ENCODE results near the gene ST8SIA3.

Gene ST8SIA3

GRCh38 chr18:57352271-57352701 lies at the start of gene ST8SIA3:
TSS of gene ST8SIA3 (plus strand) at chr18:57352557. CDS start at chr18:57352847, 290 bp downstream.
- DNase-seq = no peak

GRCh38 chr18:57311472-57311871 lies 40.9 kb upstream of the ST8SIA3 start:
- no peak for DNase-seq

DNA sequence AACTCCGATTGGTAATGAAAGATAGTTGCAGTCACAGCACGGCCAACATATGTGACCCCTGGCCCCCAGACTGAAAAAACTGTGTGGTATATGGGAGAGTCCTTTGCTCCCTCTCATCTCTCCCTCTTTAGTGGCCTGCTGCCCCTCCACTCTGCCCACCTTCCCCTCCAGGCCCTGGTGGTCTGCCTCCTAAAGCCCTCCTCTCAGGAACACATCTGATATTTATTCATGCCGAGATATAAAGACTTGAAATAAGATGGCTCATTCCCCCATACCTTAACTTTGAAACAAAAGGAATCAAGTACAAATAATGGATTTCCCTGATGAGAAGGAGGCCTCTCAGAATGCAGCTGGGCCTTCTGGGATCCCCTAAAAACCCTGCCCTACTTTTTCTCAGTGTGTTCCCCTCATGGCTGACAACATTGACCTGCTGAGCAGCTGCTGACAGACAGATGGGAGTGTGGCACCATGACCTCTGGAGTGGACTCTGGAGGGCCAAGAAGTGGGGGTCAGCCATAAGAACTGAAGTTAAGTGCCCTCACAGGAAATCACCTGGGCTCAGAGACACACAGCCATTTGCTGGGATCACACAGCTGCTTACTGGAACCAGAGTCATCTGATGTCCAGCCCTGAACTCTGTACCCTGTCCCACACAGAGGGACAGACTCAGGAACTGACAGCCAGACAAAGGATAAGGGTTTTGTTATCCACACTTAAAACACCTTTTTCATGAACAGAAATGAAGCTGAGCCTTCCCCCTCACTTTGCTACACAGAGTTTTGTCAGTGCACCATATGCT lies 39.8 kb upstream of the ST8SIA3 start:
- no peak for DNase-seq

DNA sequence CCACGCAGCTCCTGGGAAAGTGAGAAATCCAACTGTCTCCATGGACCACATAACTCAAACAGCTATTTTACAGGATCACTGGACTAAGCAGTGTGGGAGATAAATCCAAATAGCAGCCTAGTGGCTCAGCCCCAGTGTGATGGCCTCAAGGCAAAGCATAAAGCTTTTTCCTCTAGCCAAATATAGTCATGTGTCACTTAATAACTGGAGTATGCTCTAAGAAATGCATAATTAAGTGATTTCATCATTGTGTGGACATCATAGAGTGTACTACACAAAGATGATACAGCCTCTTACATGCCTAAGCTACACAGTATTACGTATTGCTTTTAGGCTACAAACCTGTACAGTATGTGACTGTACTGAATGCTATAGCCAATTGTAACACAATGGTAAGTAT lies 31.8 kb upstream of the ST8SIA3 start:
- no peak for DNase-seq

DNA sequence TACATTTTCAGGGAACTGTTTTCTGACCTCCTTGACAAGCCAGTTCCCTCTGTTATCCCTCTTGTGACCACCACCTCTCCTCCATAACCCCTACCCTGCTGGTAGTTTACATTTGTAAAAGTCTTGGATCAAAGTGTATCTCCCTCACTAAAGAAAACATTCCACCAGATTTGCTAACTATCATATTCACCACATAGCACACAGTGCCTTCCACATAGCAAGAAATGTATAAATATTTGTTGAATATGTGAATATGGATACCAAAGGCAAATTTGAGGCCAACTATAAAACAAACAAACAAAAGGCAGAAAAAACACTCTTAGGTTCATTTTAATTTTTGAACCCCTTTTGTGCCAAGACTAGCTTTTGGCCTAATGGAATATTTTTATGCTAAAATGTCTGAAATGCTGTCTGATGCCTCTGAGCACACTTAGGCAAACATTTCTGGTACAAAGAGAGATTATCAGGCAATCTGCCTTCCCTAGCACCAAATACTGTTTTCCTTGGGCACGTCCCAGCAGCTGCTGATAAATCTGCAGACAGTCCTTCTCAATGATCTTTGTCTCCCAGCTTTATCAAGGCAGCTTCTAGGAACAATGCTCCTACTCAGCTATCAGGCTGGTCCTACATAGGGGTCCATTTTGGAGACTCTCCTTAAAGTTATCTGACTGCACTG lies 26.7 kb upstream of the ST8SIA3 start:
- DNase-seq = no peak

DNA sequence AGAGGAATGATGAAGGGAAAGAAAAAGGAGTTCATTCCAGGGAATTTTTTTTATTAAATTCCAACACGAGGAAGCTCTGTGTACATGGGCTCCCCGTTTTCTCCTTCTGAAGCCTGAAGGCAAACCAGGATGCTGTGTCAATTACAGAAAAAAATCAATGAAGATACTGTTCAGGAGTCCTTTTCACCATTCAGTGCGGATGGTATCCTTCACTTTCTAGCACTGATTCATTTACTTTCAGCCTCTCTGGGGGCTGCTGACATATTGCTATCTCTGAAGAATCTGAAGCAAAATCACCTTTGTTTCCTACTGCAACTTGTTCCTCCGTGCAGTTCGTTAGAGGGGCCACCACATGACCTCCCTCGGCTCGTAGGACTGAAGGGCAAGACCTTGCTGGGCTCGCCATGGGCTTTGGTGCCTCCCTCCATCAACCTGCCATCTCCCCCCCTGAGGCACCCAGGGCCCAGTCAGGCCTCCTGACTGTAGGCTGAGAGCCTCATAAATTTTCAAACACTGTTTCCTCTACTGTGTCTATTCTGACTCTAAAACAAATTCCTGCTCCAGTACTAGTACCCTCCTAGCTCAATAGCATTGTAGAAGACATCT lies 25.5 kb upstream of the ST8SIA3 start:
- DNase-seq = no peak

DNA sequence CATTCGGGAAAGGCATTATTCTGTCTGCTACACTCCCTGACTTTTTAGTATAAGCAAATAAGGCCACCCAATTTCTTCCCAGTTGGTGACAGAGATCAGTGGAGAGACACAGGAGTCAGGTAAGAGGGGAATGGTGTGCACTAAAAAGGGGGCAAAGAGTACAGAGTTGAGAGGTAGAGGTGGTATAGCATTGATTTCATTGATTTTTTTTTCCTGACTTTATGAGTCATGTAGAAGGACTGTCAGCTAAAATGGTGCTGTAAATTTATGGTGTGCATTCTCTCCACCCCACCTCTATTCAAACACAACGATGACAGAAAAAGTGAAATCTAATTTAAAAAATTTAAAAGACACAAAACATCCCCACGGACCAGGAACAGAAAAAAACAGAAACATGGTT lies 23.7 kb upstream of the ST8SIA3 start:
- no peak for DNase-seq

DNA sequence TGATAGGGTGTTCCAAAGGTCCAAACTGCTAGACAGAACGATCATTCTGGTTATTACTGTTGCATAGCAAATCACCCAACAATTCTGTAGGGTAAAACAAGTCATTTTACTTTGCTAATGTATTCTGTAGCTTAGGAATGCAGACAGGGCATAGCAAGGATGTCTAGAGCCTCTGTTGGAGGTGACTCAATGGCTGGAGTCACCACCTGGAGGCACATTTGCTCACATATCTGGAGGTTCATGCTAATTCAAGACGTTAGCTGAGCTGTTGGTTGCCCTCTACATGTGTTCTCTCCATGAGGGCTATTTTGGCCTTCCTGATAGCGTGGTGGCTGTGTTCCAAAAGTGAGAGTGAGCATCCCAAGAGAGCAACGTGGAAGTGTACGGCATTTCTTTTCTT lies 22.5 kb upstream of the ST8SIA3 start:
- no peak for DNase-seq

- no peak for DNase-seq
Observed at GRCh38 chr18:57331718-57332117, 20.6 kb upstream of the ST8SIA3 start.

GRCh38 chr18:57333940-57334339 lies 18.4 kb upstream of the ST8SIA3 start:
- DNase-seq = no peak

DNA sequence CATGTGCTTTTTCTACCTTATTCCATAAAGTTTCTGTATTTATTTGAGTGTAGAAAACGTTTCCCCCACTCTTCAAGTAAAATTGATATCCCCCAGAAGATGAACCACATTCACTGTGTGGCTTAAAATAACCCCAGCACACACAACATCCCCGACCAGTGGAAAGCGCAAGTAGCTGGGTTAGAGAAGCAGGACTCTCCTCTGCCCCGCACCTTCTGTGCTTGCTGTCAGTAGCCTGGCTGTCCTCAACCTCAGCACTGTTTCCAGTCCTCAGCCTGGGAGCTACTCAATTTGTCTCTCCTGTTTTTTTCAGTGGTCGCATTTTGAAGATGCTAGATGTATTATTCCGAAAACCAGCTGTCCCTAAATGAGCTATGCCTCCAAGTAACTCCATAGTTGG lies 18.0 kb upstream of the ST8SIA3 start:
- DNase-seq = no peak

- DNase-seq = no peak
Observed at GRCh38 chr18:57336343-57336742, 16.0 kb upstream of the ST8SIA3 start.

DNA sequence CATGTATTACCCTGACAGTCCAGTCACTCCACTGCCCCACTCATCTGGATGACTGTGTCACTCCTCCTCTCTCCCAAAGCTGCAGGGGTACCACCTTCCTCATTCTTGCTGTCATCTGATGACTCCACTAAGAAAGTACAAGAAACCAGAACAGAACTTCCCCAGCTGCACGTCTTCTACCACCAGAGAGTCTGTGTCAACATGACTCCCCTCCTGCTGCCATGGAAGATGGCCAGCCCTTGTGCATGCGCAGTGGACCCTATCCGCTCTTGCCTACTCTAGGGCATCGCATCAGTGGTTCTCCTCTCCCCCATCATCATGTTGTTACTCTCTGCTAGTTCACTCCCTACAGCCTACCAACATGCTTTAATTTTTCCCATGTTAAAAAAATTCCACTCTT lies 14.5 kb upstream of the ST8SIA3 start:
- no peak for DNase-seq

- no peak for DNase-seq
Observed at GRCh38 chr18:57343833-57344232, 8.5 kb upstream of the ST8SIA3 start.

DNA sequence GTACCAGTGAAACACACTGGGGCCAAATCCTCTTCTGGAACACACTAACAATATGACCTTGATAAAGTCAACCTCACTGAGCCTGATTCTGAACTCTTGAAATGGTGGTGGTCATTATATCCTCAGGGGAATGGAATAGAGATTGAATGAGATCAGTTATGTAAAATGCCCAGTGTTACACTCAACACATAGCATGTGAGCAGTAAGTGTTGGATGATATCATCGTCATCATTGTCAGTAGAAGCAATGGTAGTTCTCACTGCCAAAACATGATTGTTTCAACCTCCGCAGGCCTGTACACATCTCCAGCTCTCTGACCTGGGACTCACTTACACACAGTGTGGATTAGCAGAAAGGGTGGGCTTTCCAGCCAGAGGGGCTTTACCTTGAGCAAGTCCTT lies 5.5 kb upstream of the ST8SIA3 start:
- no peak for DNase-seq

DNA sequence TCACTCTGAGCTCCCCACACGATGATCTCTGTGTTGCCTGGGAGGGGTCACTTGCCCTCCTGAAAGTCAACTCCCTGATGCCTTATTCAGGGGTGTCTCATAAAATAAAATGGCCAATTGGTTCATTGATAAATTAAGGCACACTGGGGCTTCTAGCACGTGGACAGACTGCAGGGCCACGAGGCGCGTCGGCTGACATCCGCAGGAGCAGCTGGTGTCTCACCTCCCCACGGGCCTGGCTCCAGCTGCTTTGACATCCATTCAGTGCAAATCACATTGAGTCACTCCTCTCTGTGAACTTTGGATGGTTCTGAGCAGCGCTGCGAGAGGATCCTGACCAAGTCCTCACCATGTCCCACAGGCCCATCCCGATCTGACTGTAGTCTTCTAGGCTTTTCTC lies 4.6 kb upstream of the ST8SIA3 start:
- no peak for DNase-seq

DNA sequence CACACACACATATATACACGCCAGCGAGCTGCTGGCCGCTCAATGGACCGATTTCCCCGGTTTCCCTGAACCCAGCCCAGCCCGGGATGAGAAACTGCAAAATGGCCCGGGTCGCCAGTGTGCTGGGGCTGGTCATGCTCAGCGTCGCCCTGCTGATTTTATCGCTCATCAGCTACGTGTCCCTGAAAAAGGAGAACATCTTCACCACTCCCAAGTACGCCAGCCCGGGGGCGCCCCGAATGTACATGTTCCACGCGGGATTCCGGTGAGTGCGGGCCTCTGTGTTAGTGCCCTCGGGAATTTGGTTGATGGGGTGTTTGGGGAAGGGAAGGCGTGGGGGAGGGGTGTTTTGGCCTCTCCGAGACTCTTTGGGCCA lies 392 bp downstream of the ST8SIA3 start:
- no peak for DNase-seq

DNA sequence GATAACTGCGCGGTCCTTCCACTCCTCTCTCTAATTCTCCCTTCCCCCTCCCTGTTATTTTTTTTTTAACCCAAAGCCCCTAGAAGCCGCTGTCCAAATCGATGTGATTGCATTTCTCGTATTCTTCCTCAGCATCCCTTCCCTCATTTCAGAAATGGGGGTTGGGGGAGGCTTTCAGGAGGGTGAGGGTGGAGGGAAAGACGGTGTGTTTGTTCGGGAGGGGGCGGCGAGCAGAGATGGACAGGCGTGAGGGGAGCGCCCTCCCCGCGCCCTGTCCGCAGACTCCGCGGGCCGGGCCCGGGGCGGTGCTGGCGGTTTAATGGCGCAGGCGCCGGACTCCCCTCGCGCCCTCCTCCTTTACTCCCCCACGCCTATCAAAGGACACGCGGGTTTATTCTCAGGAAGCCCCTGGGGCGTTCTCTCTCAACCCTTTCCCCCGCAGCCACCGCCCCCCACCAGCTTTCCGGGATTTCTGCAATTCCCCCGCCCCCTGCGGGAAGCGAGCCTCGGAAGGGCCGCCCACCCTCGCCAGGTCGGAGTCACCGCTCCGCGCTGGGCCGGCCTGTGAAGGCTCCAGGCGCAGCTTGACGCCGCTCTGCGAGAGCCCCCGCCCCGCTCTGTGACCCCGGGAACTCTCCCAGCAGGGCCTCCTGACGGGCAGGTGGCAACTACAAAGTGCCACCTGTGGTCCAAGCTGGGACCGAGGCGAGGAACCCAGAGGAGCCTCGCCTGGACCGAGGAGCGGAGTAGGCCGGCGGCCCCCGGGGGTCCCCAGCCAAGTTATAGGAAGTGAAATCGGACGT lies 981 bp downstream of the ST8SIA3 start:
- DNase-seq = no peak

GRCh38 chr18:57353940-57354461 lies 1.6 kb downstream of the ST8SIA3 start:
- DNase-seq = no peak

DNA sequence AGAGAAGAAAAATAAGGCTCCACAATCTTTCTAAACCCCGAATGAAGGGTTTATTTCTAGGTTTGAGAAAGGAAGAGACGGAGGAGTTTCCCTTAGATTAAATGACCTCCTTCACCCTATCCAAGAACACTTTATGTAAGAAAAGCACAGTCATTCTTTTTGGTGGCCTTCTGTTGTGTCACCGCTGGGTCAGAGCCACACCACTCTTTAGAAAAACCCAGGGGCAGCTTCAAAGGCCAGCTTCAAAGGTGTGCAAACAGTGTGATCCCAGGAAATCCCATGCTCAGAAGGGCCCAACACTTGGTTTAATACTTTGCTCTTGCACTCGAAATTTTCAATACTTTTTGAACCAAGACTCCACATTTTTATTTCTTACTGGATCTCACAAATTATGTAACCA lies 7.1 kb downstream of the ST8SIA3 start:
- DNase-seq = no peak

DNA sequence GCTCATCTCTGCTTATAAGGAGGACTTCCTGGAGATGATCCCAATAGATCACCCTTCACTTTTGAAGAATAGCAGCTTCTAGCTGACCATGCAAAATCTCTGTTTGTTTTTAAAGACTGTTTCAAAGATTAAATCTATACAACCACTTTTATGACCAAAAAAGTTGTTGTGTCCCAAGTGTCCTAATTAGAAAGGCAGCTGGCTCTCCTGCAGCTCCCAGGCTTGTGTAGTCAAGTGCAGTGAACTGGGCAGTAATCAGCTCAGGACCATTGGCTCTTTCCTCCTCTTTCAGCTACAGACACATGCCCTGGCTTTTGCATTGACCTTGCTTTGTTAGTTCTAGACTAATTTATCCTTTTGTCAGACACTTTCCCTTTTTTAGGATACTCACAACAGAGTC lies 10.4 kb downstream of the ST8SIA3 start:
- no peak for DNase-seq

GRCh38 chr18:57364460-57364859 lies 12.1 kb downstream of the ST8SIA3 start:
- DNase-seq = no peak

DNA sequence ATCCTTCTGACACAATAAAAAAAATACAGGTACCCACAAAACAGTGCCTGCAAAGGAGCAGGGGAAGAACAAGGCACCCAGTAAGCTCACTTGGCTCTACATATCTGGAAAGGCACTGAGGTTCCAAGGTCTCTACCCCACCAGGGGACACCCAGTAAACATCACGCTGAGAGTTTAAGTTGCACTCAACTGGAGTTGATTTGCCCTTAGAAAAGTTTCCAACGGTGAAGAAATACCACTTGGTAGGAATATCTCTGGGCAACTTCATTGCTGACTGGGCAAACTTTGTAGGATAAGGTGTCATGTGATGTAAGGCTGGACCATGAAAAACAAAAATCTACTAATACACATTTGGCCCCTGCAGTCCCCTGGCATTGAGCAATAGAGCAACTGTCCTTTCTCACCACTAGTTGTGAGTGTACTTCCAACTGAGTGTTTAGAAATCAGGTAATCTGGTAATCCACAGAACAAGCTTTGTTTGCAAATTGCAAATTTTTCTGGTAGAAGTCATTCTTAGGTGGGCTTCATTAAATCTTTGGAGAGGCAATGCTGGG lies 14.2 kb downstream of the ST8SIA3 start:
- DNase-seq = no peak

All from stimulated activated CD4-positive, alpha-beta T cell treated with anti-CD3 and anti-CD28 coated beads, Interleukin-4, amount 100 ng/mL, for 24 hours (primary cell).